Endothelial cell of umbilical vein (primary cell): Measurements from ENCODE around the gene CXCL3.

Experiments
- CTCF ChIP-seq, 2 donors: IDR thresholded peaks; 1 replicate in 1 of 2; 2 replicates in 1 of 2; pipeline ENCODE4 v1.5.1; 2011; ENCODE audit warnings: low read length in 2 of 2, mild to moderate bottlenecking in 2 of 2, moderate library complexity in 2 of 2, control low read depth in 1 of 2, inconsistent platforms in 1 of 2, low read depth in 1 of 2; ENCODE audit not compliant: insufficient read depth in 1 of 2; ENCODE audit errors: extremely low read depth in 1 of 2
- EZH2 ChIP-seq: IDR thresholded peaks from 2 replicates; pipeline ENCODE4 v1.6.1; 2012; ENCODE audit warnings: borderline replicate concordance, low read depth, mild to moderate bottlenecking, moderate library complexity, low read length, inconsistent platforms; ENCODE audit not compliant: severe bottlenecking
- FOS ChIP-seq: IDR thresholded peaks from 2 replicates; pipeline ENCODE4 v1.6.1; 2011; ENCODE audit warnings: mild to moderate bottlenecking, low read length, moderate library complexity, borderline replicate concordance; ENCODE audit not compliant: insufficient read depth
- JUN ChIP-seq: IDR thresholded peaks from 2 replicates; pipeline ENCODE4 v1.6.1; 2011; ENCODE audit warnings: borderline replicate concordance, low read depth; ENCODE audit not compliant: insufficient read length, insufficient read depth
- MYC ChIP-seq: IDR thresholded peaks from one replicate; pipeline ENCODE4 v1.6.1; 2011; ENCODE audit warnings: mild to moderate bottlenecking, low read depth, low read length
- POLR2A ChIP-seq: IDR thresholded peaks from 2 replicates; pipeline ENCODE4 v1.6.1; 2012; ENCODE audit warnings: low read depth, mild to moderate bottlenecking, control low read depth, low read length
- POLR2AphosphoS5 ChIP-seq: IDR thresholded peaks from 2 replicates; pipeline ENCODE4 v1.6.1; 2012; ENCODE audit warnings: low read depth, mild to moderate bottlenecking, control low read depth, low read length, moderate library complexity; ENCODE audit not compliant: insufficient read depth
- TF ChIP-seq, protein P1 (sequence below): IDR thresholded peaks from 2 replicates; pipeline ENCODE4 v1.6.1; 2011; ENCODE audit not compliant: insufficient read depth, insufficient read length

GRCh38 chr4:74028504-74028903 is 10.0 kb downstream of the CXCL3 start:
- TF ChIP-seq CTCF (IDR thresholded peaks at IDR 0.05; ENCODE audit: extremely low read depth in 1 of 2, insufficient read depth in 1 of 2, low read depth in 1 of 2, low read length in 2 of 2), result no peak
- TF ChIP-seq, protein P1, sequence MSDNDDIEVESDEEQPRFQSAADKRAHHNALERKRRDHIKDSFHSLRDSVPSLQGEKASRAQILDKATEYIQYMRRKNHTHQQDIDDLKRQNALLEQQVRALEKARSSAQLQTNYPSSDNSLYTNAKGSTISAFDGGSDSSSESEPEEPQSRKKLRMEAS, result no peak
- TF ChIP-seq POLR2A, result no peak
- no peak for TF ChIP-seq JUN
- no peak for TF ChIP-seq POLR2AphosphoS5
- TF ChIP-seq EZH2, result no peak
- no peak for TF ChIP-seq MYC
- no peak for TF ChIP-seq FOS
